HG02938 (cell line): Measurements from ENCODE around the gene CTSZ.
"Not testable (repeated sequence)": the region's sequence is repeated elsewhere in the genome, so short reads cannot be mapped to it uniquely, and the experiment has no call there.

Experiments
- ATAC-seq: cut with Tn5 transposase; IDR thresholded peaks from one replicate; pipeline ENCODE4 v1.9.1; 2021; ENCODE audit warnings: mild to moderate bottlenecking, moderate library complexity; ENCODE audit not compliant: unreplicated experiment

The CTSZ gene

GRCh38 chr20:59006864-59007664, at the start of gene CTSZ:
Gene CTSZ (minus strand): TSS chr20:59007254. CDS start chr20:59007128, 126 bp downstream.
- no peak for ATAC-seq

GRCh38 chr20:59055302-59055701, 48.2 kb upstream of the CTSZ start:
- ATAC-seq, result no peak

GRCh38 chr20:59051666-59052185, 44.7 kb upstream of the CTSZ start:
- ATAC-seq, result no peak

GRCh38 chr20:59050437-59050836, 43.4 kb upstream of the CTSZ start:
- no peak for ATAC-seq

- no peak for ATAC-seq
Observed at GRCh38 chr20:59048681-59049030, 41.6 kb upstream of the CTSZ start.

- ATAC-seq, result no peak
Observed at GRCh38 chr20:59047938-59048680, 41.1 kb upstream of the CTSZ start.

- no peak for ATAC-seq
Observed at GRCh38 chr20:59046862-59047261, 39.8 kb upstream of the CTSZ start.

GRCh38 chr20:59044796-59045195, 37.7 kb upstream of the CTSZ start:
- no peak for ATAC-seq

GRCh38 chr20:59044295-59044694, 37.2 kb upstream of the CTSZ start:
- ATAC-seq, result no peak

GRCh38 chr20:59043698-59044097, 36.6 kb upstream of the CTSZ start:
- no peak for ATAC-seq

- peak; percentile 81 for ATAC-seq
Observed at GRCh38 chr20:59042796-59043631, 36.0 kb upstream of the CTSZ start.

GRCh38 chr20:59042151-59042795, 35.2 kb upstream of the CTSZ start, which contains the start of gene PRELID3B:
Gene PRELID3B (minus strand): TSS chr20:59042786. CDS start chr20:59042730, 56 bp downstream.
- ATAC-seq, result peak; percentile 37

GRCh38 chr20:59041487-59041886, 34.4 kb upstream of the CTSZ start:
- ATAC-seq, result not testable (repeated sequence)

- ATAC-seq, result no peak
Observed at GRCh38 chr20:59040667-59041066, 33.6 kb upstream of the CTSZ start.

GRCh38 chr20:59039233-59039632, 32.2 kb upstream of the CTSZ start:
- ATAC-seq, result no peak

- no peak for ATAC-seq
Observed at GRCh38 chr20:59037386-59037785, 30.3 kb upstream of the CTSZ start.

GRCh38 chr20:59035381-59035780, 28.3 kb upstream of the CTSZ start:
- ATAC-seq, result no peak

- ATAC-seq, result no peak
Observed at GRCh38 chr20:59033616-59034165, 26.6 kb upstream of the CTSZ start.

- no peak for ATAC-seq
Observed at GRCh38 chr20:59033093-59033492, 26.0 kb upstream of the CTSZ start.

- no peak for ATAC-seq
Observed at GRCh38 chr20:59032713-59033059, 25.6 kb upstream of the CTSZ start.
